ENCODE results near the gene IGF2R. TPM values are rescaled to one million over a fixed set of nuclear protein-coding genes. Genes with fewer than 3 reads are reported as not detected.

The IGF2R gene
- total RNA-seq, 1 experiment from 2014 or later = 92.2 TPM

DNA sequence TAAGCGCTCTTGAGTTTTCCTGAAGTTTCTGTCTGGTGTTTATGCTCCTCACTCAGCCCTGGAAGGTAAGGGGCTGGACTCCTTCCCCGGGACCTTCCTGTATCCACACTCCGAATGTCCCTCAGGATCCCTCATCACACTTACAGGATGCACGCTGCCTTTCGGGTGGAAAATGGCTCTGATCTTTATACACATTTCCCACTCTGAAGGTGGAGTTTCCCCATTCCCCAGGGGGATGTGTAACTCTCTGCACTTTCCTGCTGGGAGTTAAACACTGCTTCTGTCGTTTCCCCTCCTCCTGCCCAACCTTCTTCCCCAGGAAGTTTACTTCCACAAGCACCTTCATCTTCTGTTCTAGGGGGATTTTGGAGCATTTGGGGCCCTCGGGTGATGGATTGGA lies 17.1 kb upstream of the IGF2R start:
- H3K4me3 Mint-ChIP-seq (ENCODE audit: unreplicated experiment) = no peak overlapping the region
- H3K9me3 Mint-ChIP-seq (ENCODE audit: unreplicated experiment) = no peaks in the 10 kb centered on the region
- peaks cover 7% of the 10 kb centered on the region for H3K27me3 Mint-ChIP-seq (ENCODE audit: insufficient read depth, unreplicated experiment)
- ChIA-PET CTCF (no interaction called here), POLR2A (no interaction called here)
- DNase-seq = no peak
- H3K4me1 Mint-ChIP-seq (ENCODE audit: low read depth, unreplicated experiment) = no peaks in the 10 kb centered on the region
- Histone ChIP-seq H3K4me3 (ENCODE audit: low read depth, low read length) (no peak overlapping the region), H3K4me1 (no peaks in the 10 kb centered on the region), H3K27me3 (replicated peaks; ENCODE audit: control insufficient read depth, insufficient read depth, low read length) (no peaks in the 10 kb centered on the region), H3K9me3 (no peaks in the 10 kb centered on the region), H3K36me3 (ENCODE audit: control insufficient read depth, insufficient read depth, low read length) (no peaks in the 10 kb centered on the region)
- no peak overlapping the region for H3K27ac Mint-ChIP-seq (ENCODE audit: unreplicated experiment)
- intact Hi-C loops (cut with micrococcal nuclease; ENCODE audit: unreplicated experiment) = no loop called here
- TF ChIP-seq, protein P1, sequence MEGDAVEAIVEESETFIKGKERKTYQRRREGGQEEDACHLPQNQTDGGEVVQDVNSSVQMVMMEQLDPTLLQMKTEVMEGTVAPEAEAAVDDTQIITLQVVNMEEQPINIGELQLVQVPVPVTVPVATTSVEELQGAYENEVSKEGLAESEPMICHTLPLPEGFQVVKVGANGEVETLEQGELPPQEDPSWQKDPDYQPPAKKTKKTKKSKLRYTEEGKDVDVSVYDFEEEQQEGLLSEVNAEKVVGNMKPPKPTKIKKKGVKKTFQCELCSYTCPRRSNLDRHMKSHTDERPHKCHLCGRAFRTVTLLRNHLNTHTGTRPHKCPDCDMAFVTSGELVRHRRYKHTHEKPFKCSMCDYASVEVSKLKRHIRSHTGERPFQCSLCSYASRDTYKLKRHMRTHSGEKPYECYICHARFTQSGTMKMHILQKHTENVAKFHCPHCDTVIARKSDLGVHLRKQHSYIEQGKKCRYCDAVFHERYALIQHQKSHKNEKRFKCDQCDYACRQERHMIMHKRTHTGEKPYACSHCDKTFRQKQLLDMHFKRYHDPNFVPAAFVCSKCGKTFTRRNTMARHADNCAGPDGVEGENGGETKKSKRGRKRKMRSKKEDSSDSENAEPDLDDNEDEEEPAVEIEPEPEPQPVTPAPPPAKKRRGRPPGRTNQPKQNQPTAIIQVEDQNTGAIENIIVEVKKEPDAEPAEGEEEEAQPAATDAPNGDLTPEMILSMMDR (IDR thresholded peaks at IDR 0.05; ENCODE audit: insufficient read depth in 1 of 2, low read depth in 1 of 2, low read length in 1 of 2, severe bottlenecking in 1 of 2, unreplicated experiment in 1 of 2) = no peak
- H3K36me3 Mint-ChIP-seq (ENCODE audit: insufficient read depth, unreplicated experiment) = no peaks in the 10 kb centered on the region
- BruUV-seq (replicated peaks) = no TSS peak

DNA sequence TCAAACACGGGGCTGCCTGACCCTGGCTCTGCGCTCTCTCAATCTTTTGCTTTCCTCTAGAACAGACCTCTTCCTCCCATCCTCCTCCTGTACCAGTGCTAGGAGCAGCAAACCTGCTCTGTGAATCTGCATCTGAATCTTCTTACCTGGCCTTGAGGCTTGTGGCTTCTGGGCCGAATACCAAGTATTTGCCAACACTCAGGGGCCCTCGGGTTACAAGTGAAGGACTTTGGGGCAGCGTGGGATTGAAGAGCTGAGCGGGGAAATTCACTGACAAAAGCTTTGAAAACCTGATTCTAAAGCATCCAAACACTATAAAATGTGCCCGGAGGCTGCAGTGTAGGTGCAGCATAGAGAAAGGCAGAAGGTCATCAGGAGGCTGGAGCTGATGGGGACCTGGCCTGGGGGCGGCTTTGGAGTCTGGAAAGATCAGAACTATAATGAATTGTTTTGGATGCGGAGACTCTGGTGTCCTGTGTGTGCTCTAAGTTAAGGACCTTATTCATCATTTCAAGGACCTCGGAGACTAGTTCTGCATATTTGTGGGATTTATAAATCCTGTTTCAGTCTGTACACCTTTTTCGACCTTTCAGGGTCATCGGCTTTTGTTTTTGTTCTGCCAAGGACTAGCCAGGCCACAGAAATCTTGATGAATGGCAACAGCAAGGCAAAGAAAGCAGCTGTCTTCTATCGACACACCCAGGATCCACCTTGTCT lies 16.4 kb upstream of the IGF2R start:
- POLR2A ChIA-PET = no interaction called here
- Mint-ChIP-seq H3K4me1 (ENCODE audit: low read depth, unreplicated experiment) (no peaks in the 10 kb centered on the region), H3K9me3 (ENCODE audit: unreplicated experiment) (no peaks in the 10 kb centered on the region), H3K27ac (ENCODE audit: unreplicated experiment) (no peak overlapping the region), H3K4me3 (ENCODE audit: unreplicated experiment) (no peak overlapping the region), H3K27me3 (ENCODE audit: insufficient read depth, unreplicated experiment) (peaks cover 7% of the 10 kb centered on the region), H3K36me3 (ENCODE audit: insufficient read depth, unreplicated experiment) (no peaks in the 10 kb centered on the region)
- TF ChIP-seq, protein P1 (IDR thresholded peaks at IDR 0.05; ENCODE audit: insufficient read depth in 1 of 2, low read depth in 1 of 2, low read length in 1 of 2, severe bottlenecking in 1 of 2, unreplicated experiment in 1 of 2) = no peak
- no peaks in the 10 kb centered on the region for H3K4me1 ChIP-seq
- BruUV-seq (replicated peaks) = no TSS peak
- no peaks in the 10 kb centered on the region for H3K36me3 ChIP-seq (ENCODE audit: control insufficient read depth, insufficient read depth, low read length)
- H3K27me3 ChIP-seq (replicated peaks; ENCODE audit: control insufficient read depth, insufficient read depth, low read length) = no peaks in the 10 kb centered on the region
- CTCF ChIA-PET = no interaction called here
- H3K9me3 ChIP-seq = no peaks in the 10 kb centered on the region
- no peak for DNase-seq
- intact Hi-C loops (cut with micrococcal nuclease; ENCODE audit: unreplicated experiment) = no loop called here
- H3K4me3 ChIP-seq (ENCODE audit: low read depth, low read length) = no peak overlapping the region

DNA sequence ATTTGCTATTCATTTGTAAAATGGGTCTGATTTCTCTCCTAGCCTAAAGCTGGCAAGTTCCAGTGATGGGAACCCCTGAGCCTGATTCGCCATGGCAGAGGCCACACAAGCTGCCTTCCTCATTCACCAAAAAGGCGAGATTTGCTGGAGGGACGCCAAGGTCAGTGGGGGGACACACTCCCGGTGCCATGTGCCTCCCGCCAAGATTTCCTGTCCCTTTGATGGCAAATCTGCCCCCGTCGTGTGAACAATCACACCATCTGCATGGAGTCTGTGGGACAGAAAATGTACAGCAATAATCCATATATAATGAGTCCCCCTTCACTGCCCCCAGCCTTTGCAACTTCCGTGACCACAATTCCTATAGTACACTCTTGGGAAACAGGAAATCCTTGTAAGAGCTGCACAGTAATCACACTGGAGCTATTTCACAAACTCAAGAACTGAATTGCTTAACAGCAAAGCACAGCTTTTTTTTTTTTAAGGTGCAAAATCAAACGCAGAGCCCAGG lies 15.7 kb upstream of the IGF2R start:
- no peaks in the 10 kb centered on the region for H3K9me3 ChIP-seq
- no peaks in the 10 kb centered on the region for H3K4me1 Mint-ChIP-seq (ENCODE audit: low read depth, unreplicated experiment)
- H3K27me3 ChIP-seq (replicated peaks; ENCODE audit: control insufficient read depth, insufficient read depth, low read length) = no peaks in the 10 kb centered on the region
- no peak overlapping the region for H3K4me3 ChIP-seq (ENCODE audit: low read depth, low read length)
- DNase-seq = no peak
- no TSS peak for BruUV-seq (replicated peaks)
- no peaks in the 10 kb centered on the region for H3K36me3 ChIP-seq (ENCODE audit: control insufficient read depth, insufficient read depth, low read length)
- H3K36me3 Mint-ChIP-seq (ENCODE audit: insufficient read depth, unreplicated experiment) = no peaks in the 10 kb centered on the region
- H3K4me3 Mint-ChIP-seq (ENCODE audit: unreplicated experiment) = no peak overlapping the region
- H3K9me3 Mint-ChIP-seq (ENCODE audit: unreplicated experiment) = no peaks in the 10 kb centered on the region
- H3K4me1 ChIP-seq = no peaks in the 10 kb centered on the region
- H3K27me3 Mint-ChIP-seq (ENCODE audit: insufficient read depth, unreplicated experiment) = peaks cover 7% of the 10 kb centered on the region
- POLR2A ChIA-PET = no interaction called here
- H3K27ac Mint-ChIP-seq (ENCODE audit: unreplicated experiment) = no peak overlapping the region
- TF ChIP-seq, protein P1 (IDR thresholded peaks at IDR 0.05; ENCODE audit: insufficient read depth in 1 of 2, low read depth in 1 of 2, low read length in 1 of 2, severe bottlenecking in 1 of 2, unreplicated experiment in 1 of 2) = no peak
- intact Hi-C loops (cut with micrococcal nuclease; ENCODE audit: unreplicated experiment) = no loop called here
- CTCF ChIA-PET = no interaction called here
